Vagina (tissue), 2 donors: Measurements from ENCODE around the gene RETREG1.

Experiments used
- POLR2A ChIP-seq, 2 donors: fragments of 450-650 bp; IDR thresholded peaks; one replicate each; pipeline ENCODE4 v1.6.1; 2017; ENCODE audit warnings: antibody characterized with exemption in 2 of 2, mild to moderate bottlenecking in 2 of 2, moderate library complexity in 2 of 2
- POLR2AphosphoS5 ChIP-seq, 2 donors: sonication (generic); formaldehyde crosslinking; IDR thresholded peaks; one replicate each; pipeline ENCODE4 v1.9.0; 2017; ENCODE audit warnings: antibody characterized with exemption in 2 of 2, mild to moderate bottlenecking in 2 of 2, low read depth in 1 of 2; ENCODE audit not compliant: insufficient read depth in 1 of 2
- TF ChIP-seq, protein P1 (sequence below), 3 experiments: fragments of 450-650 bp in 2 of 3; fragments of 200-600 bp in 1 of 3; sonication (generic) in 1 of 3; IDR thresholded peaks; one replicate each; pipeline ENCODE4 v1.5.1; 2017 to 2019; ENCODE audit warnings: antibody characterized with exemption in 3 of 3, mild to moderate bottlenecking in 2 of 3, moderate library complexity in 2 of 3

DNA sequence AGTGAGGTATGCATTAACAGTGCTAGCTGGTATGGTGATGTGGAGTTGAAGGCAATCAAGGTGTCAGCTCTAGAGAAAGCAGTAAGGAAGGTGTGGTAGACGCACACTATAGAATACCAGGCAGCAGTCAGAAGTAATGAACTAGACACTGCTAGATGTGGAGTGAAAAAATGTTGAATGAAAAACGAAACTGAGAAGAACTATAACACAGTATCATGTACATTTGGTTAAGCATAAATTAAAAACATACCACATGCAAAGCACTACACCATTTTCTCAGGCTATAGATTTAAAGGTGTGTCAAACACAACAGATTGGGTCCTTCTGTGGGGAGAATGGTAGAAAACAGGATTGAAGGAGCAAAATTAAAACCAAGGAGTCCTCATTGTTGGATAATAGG lies 166.6 kb downstream of the RETREG1 start:
- TF ChIP-seq POLR2AphosphoS5 (IDR thresholded peaks at IDR 0.05; ENCODE audit: insufficient read depth in 1 of 2, low read depth in 1 of 2) (no peak), POLR2A (IDR thresholded peaks at IDR 0.05) (no peak)
- TF ChIP-seq, protein P1, sequence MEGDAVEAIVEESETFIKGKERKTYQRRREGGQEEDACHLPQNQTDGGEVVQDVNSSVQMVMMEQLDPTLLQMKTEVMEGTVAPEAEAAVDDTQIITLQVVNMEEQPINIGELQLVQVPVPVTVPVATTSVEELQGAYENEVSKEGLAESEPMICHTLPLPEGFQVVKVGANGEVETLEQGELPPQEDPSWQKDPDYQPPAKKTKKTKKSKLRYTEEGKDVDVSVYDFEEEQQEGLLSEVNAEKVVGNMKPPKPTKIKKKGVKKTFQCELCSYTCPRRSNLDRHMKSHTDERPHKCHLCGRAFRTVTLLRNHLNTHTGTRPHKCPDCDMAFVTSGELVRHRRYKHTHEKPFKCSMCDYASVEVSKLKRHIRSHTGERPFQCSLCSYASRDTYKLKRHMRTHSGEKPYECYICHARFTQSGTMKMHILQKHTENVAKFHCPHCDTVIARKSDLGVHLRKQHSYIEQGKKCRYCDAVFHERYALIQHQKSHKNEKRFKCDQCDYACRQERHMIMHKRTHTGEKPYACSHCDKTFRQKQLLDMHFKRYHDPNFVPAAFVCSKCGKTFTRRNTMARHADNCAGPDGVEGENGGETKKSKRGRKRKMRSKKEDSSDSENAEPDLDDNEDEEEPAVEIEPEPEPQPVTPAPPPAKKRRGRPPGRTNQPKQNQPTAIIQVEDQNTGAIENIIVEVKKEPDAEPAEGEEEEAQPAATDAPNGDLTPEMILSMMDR (IDR thresholded peaks at IDR 0.05) = no peak
